NT2/D1 (cell line): ENCODE results near the gene ACTR3.

Source experiments
- SUZ12 ChIP-seq: IDR thresholded peaks from 2 replicates; pipeline ENCODE4 v1.6.1; 2011; ENCODE audit not compliant: insufficient read length, insufficient read depth; ENCODE audit errors: extremely low read depth
- YY1 ChIP-seq: IDR thresholded peaks from 2 replicates; pipeline ENCODE4 v1.6.1; 2011; ENCODE audit not compliant: insufficient read length, insufficient read depth

DNA sequence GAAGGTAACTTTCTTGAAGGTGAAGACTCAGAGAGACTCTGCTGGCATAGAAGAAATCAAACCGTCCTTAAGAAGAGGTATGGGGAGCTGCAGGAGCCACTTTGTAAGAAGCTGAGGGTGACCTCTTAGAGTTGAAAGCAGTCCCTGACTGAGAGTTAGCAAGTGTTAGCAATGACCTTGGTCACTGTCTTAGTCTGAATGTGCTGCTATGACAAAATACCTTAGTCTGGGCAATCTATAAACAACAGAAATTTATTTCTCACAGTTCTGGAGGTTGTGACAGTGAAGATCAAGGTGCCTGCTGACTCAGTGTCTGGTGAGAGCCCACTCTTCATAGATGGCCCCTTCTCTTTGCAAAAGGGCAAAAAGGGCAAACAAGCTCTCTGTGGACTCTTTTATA, 35.7 kb upstream of the ACTR3 start:
- TF ChIP-seq YY1 (no peak), SUZ12 (no peak)
